ENCODE measurements around the gene NRP2. TPM values are rescaled to one million over a fixed set of nuclear protein-coding genes. Genes with fewer than 3 reads are reported as not detected.
A peak's percentile ranks its signal among the peaks of the same experiment; 100 is the strongest.

Gene NRP2
- total and polyA plus RNA-seq, 2 of the 13 experiments (the other 11 are each of a cell fraction or from before 2014, with no cell fraction given), result 0.65 to 1.4 TPM

GRCh38 chr2:205822579-205822978 is 140.3 kb downstream of the NRP2 start:
- Histone ChIP-seq H3K9me3 (ENCODE audit: low read length) (no peaks in the 10 kb centered on the region), H4K20me1 (ENCODE audit: insufficient read depth, low read length) (no peaks in the 10 kb centered on the region), H3K27ac (ENCODE audit: extremely low read length, insufficient read depth, low read length) (no peak overlapping the region), H3K27me3 (ENCODE audit: control insufficient read depth in 1 of 2, insufficient read depth in 2 of 2, low read length in 2 of 2) (no peaks in the 10 kb centered on the region; a peak in 1 of 5 replicates), H3K9ac (ENCODE audit: insufficient read depth, low read depth, low read length) (no peak overlapping the region), H3K4me2 (ENCODE audit: low read depth, low read length) (no peak overlapping the region), H3K4me3 (replicated peaks in 1 of 3; ENCODE audit: insufficient read depth in 1 of 3, low read depth in 2 of 3, low read length in 3 of 3) (no peak overlapping the region), H3K4me1 (ENCODE audit: insufficient read depth, low read length) (no peaks in the 10 kb centered on the region), H3K36me3 (replicated peaks in 1 of 2; ENCODE audit: control insufficient read depth in 1 of 2, insufficient read depth in 2 of 2, low read length in 2 of 2) (no peaks in the 10 kb centered on the region), H3K79me2 (ENCODE audit: insufficient read depth, low read length) (no peaks in the 10 kb centered on the region), H2AFZ (ENCODE audit: low read length) (no peak overlapping the region)
- ATAC-seq (no peak), FAIRE-seq (no peak), DNase-seq (ENCODE audit: low spot score) (no peak)
- ChIA-PET CTCF (ENCODE audit: low intra/inter-chr PET ratio, low total read pairs) (no interaction called here), POLR2A (no interaction called here)
- WGBS (ENCODE audit: low lambda C conversion rate), result 95% methylated on average over 2 of the region's 2 CpGs
- in situ Hi-C loops (cut with HindIII; ENCODE audit: extremely low pct_ligation_motif_present, low pct_unique_long_range_greater_than_20kb), result no loop called here
- BruUV-seq (replicated peaks), result no TSS peak
- intact Hi-C loops (cut with micrococcal nuclease; ENCODE audit: unreplicated experiment), result no loop called here
- TF ChIP-seq AGO1 (IDR thresholded peaks at IDR 0.05; ENCODE audit: low read depth, low read length, poor library complexity, severe bottlenecking) (no peak), HNRNPL (IDR thresholded peaks at IDR 0.05; ENCODE audit: low read depth, low read length) (no peak), PAXIP1 (CRISPR knock-in tag; conservative IDR thresholded peaks at IDR 0.05) (no peak), RERE (CRISPR knock-in tag; IDR thresholded peaks at IDR 0.05; ENCODE audit: low read depth) (no peak), DNMT3B (CRISPR knock-in tag; conservative IDR thresholded peaks at IDR 0.05) (no peak), ZFP36L2 (CRISPR knock-in tag; IDR thresholded peaks at IDR 0.05) (no peak), ZNF331 (CRISPR knock-in tag; IDR thresholded peaks at IDR 0.05) (no peak), ZNF282 (IDR thresholded peaks at IDR 0.05; ENCODE audit: partially characterized antibody) (no peak), NKX3-1 (CRISPR knock-in tag; IDR thresholded peaks at IDR 0.05) (no peak), MAFF (IDR thresholded peaks at IDR 0.05; ENCODE audit: low read depth, low read length) (peak; percentile 100), MAFG (CRISPR knock-in tag; IDR thresholded peaks at IDR 0.05) (peak; percentile 67; the same call in 1 of the 2 replicates), KAT2B (IDR thresholded peaks at IDR 0.05; ENCODE audit: borderline replicate concordance, low read depth, low read length) (no peak), HMG20B (CRISPR knock-in tag; conservative IDR thresholded peaks at IDR 0.05) (no peak), GPN1 (CRISPR knock-in tag; IDR thresholded peaks at IDR 0.05; ENCODE audit: borderline replicate concordance) (no peak), MAFK (conservative IDR thresholded peaks at IDR 0.05 in 1 of 2, IDR thresholded peaks at IDR 0.05 in 1 of 2; ENCODE audit: low read length in 2 of 2) (peak; percentile 100), NCOR1 (IDR thresholded peaks at IDR 0.05; ENCODE audit: borderline replicate concordance, low read length) (no peak), EHMT2 (IDR thresholded peaks at IDR 0.05; ENCODE audit: borderline replicate concordance, low read depth, low read length) (no peak)
